H1 (cell line): ENCODE data around the gene RASA4B. TPM values are rescaled to one million over a fixed set of nuclear protein-coding genes. Genes with fewer than 3 reads are reported as not detected.

ENCODE experiments used
- CTCF ChIA-PET: fragments of 300-600 bp; sonication (Branson Sonifier 250); formaldehyde crosslinking; loops from one replicate; lab custom pipeline; 2021; ENCODE audit not compliant: partially characterized antibody; lab: Charles Lee
- POLR2A ChIA-PET: fragments of 300-600 bp; sonication (Branson Sonifier 250); formaldehyde crosslinking; loops from one replicate; lab custom pipeline; 2021; ENCODE audit warnings: inconsistent platforms; ENCODE audit not compliant: partially characterized antibody; lab: Charles Lee
- DNase-seq, 2 experiments: peaks; one replicate each; pipeline versions ENCODE4 v3.0.0 to v3.0.0-alpha.2; 2010 to 2022; ENCODE audit warnings: low spot score in 2 of 2, low read depth in 1 of 2, mixed read lengths in 1 of 2
- FAIRE-seq: peaks from 2 replicates; lab custom pipeline; 2011; peaks lifted over from hg19 to GRCh38; lab: Jason Lieb, UNC
- H2AFZ ChIP-seq: 2 replicates; pipeline ENCODE4 v1.8.1; 2012; ENCODE audit warnings: low read length, inconsistent platforms
- H2AK5ac ChIP-seq: 2 replicates; pipeline ENCODE4 v1.6.1; 2013; ENCODE audit warnings: low read depth, low read length
- H2BK120ac ChIP-seq: replicated peaks from 2 replicates; pipeline ENCODE3; 2013; ENCODE audit warnings: low read depth, low read length, inconsistent platforms
- H2BK12ac ChIP-seq: 2 replicates; pipeline ENCODE4 v1.6.1; 2013; ENCODE audit warnings: low read depth, low read length
- H2BK15ac ChIP-seq: 2 replicates; pipeline ENCODE4 v1.6.1; 2013; ENCODE audit warnings: low read length
- H2BK20ac ChIP-seq: 2 replicates; pipeline ENCODE4 v1.6.1; 2013; ENCODE audit warnings: low read length
- H2BK5ac ChIP-seq: 2 replicates; pipeline ENCODE4 v1.6.1; 2013; ENCODE audit warnings: low read depth, low read length
- H3K14ac ChIP-seq: 2 replicates; pipeline ENCODE4 v1.6.1; 2013; ENCODE audit warnings: inconsistent platforms; ENCODE audit not compliant: insufficient read length
- H3K18ac ChIP-seq: 2 replicates; pipeline ENCODE4 v1.6.1; 2013; ENCODE audit warnings: low read length; ENCODE audit errors: extremely low read depth
- H3K23ac ChIP-seq: 2 replicates; pipeline ENCODE4 v1.6.1; 2013; ENCODE audit warnings: inconsistent platforms; ENCODE audit not compliant: insufficient read length
- H3K23me2 ChIP-seq: 2 replicates; pipeline ENCODE4 v1.6.1; 2013; ENCODE audit warnings: low read depth, low read length
- H3K27ac ChIP-seq: 2 replicates; pipeline ENCODE4 v1.6.1; 2011; ENCODE audit warnings: low read depth, low read length, inconsistent platforms
- H3K27me3 ChIP-seq, 4 experiments: replicated peaks in 1 of 4; 1 replicate in 1 of 4; 2 replicates in 3 of 4; pipeline versions ENCODE4 v1.6.1 to v1.8.1; 2011 to 2013; ENCODE audit warnings: low read length in 3 of 4, mild to moderate bottlenecking in 3 of 4, inconsistent platforms in 2 of 4, mixed read lengths in 2 of 4, moderate library complexity in 1 of 4; ENCODE audit not compliant: control insufficient read depth in 3 of 4, insufficient read depth in 3 of 4; ENCODE audit errors: extremely low read depth in 1 of 4
- H3K36me3 ChIP-seq, 4 experiments: 2 replicates each; pipeline versions ENCODE4 v1.6.1 to v1.8.1; 2011 to 2013; ENCODE audit warnings: mild to moderate bottlenecking in 4 of 4, low read length in 3 of 4, moderate library complexity in 2 of 4, control low read depth in 1 of 4, inconsistent platforms in 1 of 4; ENCODE audit not compliant: insufficient read depth in 4 of 4, control insufficient read depth in 2 of 4
- H3K4ac ChIP-seq: replicated peaks from 2 replicates; pipeline ENCODE3; 2013; ENCODE audit warnings: low read length, low read depth, mixed read lengths, inconsistent platforms; ENCODE audit not compliant: insufficient read length
- H3K4me1 ChIP-seq, 4 experiments: replicated peaks in 1 of 4; 1 replicate in 1 of 4; 2 replicates in 3 of 4; pipeline versions ENCODE4 v1.6.1 to v1.8.1; 2011 to 2013; ENCODE audit warnings: low read length in 3 of 4, inconsistent platforms in 2 of 4, mixed read lengths in 1 of 4; ENCODE audit not compliant: insufficient read depth in 4 of 4, control insufficient read depth in 3 of 4
- H3K4me2 ChIP-seq, 2 experiments: 2 replicates each; pipeline versions ENCODE4 v1.6.1 to v1.8.1; 2011 to 2013; ENCODE audit warnings: low read depth in 2 of 2, low read length in 2 of 2, control low read depth in 1 of 2, inconsistent platforms in 1 of 2, mild to moderate bottlenecking in 1 of 2; ENCODE audit not compliant: insufficient read depth in 1 of 2
- H3K4me3 ChIP-seq, 4 experiments: fragments of 200-600, 300-600 bp in 1 of 4; sonication (generic), shearing (Covaris generic), sonication (Bioruptor Twin) in 1 of 4; 2 replicates each; pipeline versions ENCODE4 v1.5.1 to v1.8.1; 2011 to 2016; ENCODE audit warnings: low read length in 4 of 4, low read depth in 3 of 4, control low read depth in 2 of 4, inconsistent platforms in 2 of 4, mild to moderate bottlenecking in 2 of 4, mixed read lengths in 1 of 4, moderate library complexity in 1 of 4; ENCODE audit not compliant: insufficient read depth in 2 of 4; ENCODE audit errors: extremely low read depth in 1 of 4
- H3K56ac ChIP-seq: replicated peaks from 2 replicates; pipeline ENCODE3; 2013; ENCODE audit warnings: low read depth, mild to moderate bottlenecking, mixed read lengths, low read length, inconsistent platforms; ENCODE audit not compliant: insufficient read length
- H3K79me1 ChIP-seq: 2 replicates; pipeline ENCODE4 v1.6.1; 2013; ENCODE audit warnings: low read depth, low read length, control low read depth
- H3K79me2 ChIP-seq, 2 experiments: 2 replicates each; pipeline versions ENCODE4 v1.6.1 to v1.8.1; 2012 to 2013; ENCODE audit warnings: low read length in 2 of 2, mild to moderate bottlenecking in 2 of 2, inconsistent platforms in 1 of 2; ENCODE audit not compliant: insufficient read depth in 2 of 2, control insufficient read depth in 1 of 2
- H3K9ac ChIP-seq, 4 experiments: replicated peaks in 1 of 4; 1 replicate in 1 of 4; 2 replicates in 3 of 4; pipeline versions ENCODE4 v1.6.1 to v1.8.1; 2011 to 2013; ENCODE audit warnings: low read depth in 3 of 4, low read length in 3 of 4, control low read depth in 2 of 4, mild to moderate bottlenecking in 2 of 4, moderate library complexity in 2 of 4, inconsistent platforms in 1 of 4; ENCODE audit errors: extremely low read depth in 1 of 4
- H3K9me3 ChIP-seq, 2 experiments: 2 replicates each; pipeline versions ENCODE4 v1.6.1 to v1.8.1; 2012 to 2013; ENCODE audit warnings: mild to moderate bottlenecking in 2 of 2, moderate library complexity in 2 of 2, control low read depth in 1 of 2, inconsistent platforms in 1 of 2, low read depth in 1 of 2, low read length in 1 of 2, mixed read lengths in 1 of 2; ENCODE audit not compliant: insufficient read depth in 2 of 2
- H4K20me1 ChIP-seq, 2 experiments: replicated peaks in 1 of 2; 2 replicates each; pipeline versions ENCODE3 to v1.8.1; 2011 to 2013; ENCODE audit warnings: inconsistent platforms in 2 of 2, low read length in 2 of 2, mild to moderate bottlenecking in 1 of 2; ENCODE audit not compliant: insufficient read depth in 2 of 2, control insufficient read depth in 1 of 2
- H4K5ac ChIP-seq: 2 replicates; pipeline ENCODE4 v1.6.1; 2013; ENCODE audit warnings: low read length, low read depth, mixed read lengths, inconsistent platforms; ENCODE audit not compliant: insufficient read length
- H4K8ac ChIP-seq: 2 replicates; pipeline ENCODE4 v1.8.0; 2013; ENCODE audit warnings: mild to moderate bottlenecking, moderate library complexity, low read length, inconsistent platforms; ENCODE audit not compliant: insufficient read depth; ENCODE audit errors: extremely low read depth
- H4K91ac ChIP-seq: replicated peaks from 2 replicates; pipeline ENCODE3; 2013; ENCODE audit warnings: low read length, mixed read lengths, inconsistent platforms; ENCODE audit not compliant: insufficient read length
- ATF2 ChIP-seq: IDR thresholded peaks from 2 replicates; pipeline ENCODE4 v1.6.1; 2012; ENCODE audit warnings: low read length, inconsistent platforms
- BRCA1 ChIP-seq: IDR thresholded peaks from 2 replicates; pipeline ENCODE4 v1.6.1; 2012; ENCODE audit warnings: low read depth, low read length, improper control_type of control experiment
- CBX8 ChIP-seq: fragments of 300-800, 300-1000 bp; sonication (generic); IDR thresholded peaks from 2 replicates; pipeline ENCODE4 v1.7.1; 2016; ENCODE audit warnings: low read depth, low read length, borderline replicate concordance
- GABPA ChIP-seq: IDR thresholded peaks from 2 replicates; pipeline ENCODE4 v1.6.1; 2011; ENCODE audit warnings: mild to moderate bottlenecking, low read length, moderate library complexity, borderline replicate concordance; ENCODE audit not compliant: insufficient read depth
- JUND ChIP-seq: IDR thresholded peaks from 2 replicates; pipeline ENCODE4 v1.6.1; 2011; ENCODE audit warnings: mild to moderate bottlenecking, improper control_type of control experiment, low read length
- KDM4A ChIP-seq: IDR thresholded peaks from one replicate; pipeline ENCODE4 v1.7.1; 2012; ENCODE audit warnings: low read depth, mild to moderate bottlenecking, moderate library complexity, low read length, inconsistent platforms; ENCODE audit not compliant: severe bottlenecking
- MAX ChIP-seq: IDR thresholded peaks from 2 replicates; pipeline ENCODE4 v1.6.1; 2012; ENCODE audit warnings: inconsistent platforms
- PHF8 ChIP-seq: fragments of 200-600 bp; sonication (generic); conservative IDR thresholded peaks from 2 replicates; pipeline ENCODE4 v1.7.1; 2012; ENCODE audit warnings: low read depth, mild to moderate bottlenecking, inconsistent platforms, low read length, moderate library complexity
- RNF2 ChIP-seq: fragments of 200-900, 300-1000 bp; sonication (generic); IDR thresholded peaks from 2 replicates; pipeline ENCODE4 v1.7.1; 2016; ENCODE audit warnings: borderline replicate concordance, low read depth, mild to moderate bottlenecking, antibody characterized with exemption, low read length; ENCODE audit not compliant: poor library complexity, severe bottlenecking; ENCODE audit errors: missing control alignments
- YY1 ChIP-seq: IDR thresholded peaks from 2 replicates; pipeline ENCODE4 v1.6.1; 2011; ENCODE audit warnings: low read depth, mild to moderate bottlenecking, low read length
- WGBS, 2 experiments: shearing (Covaris generic) in 1 of 2; methylation state at CpG; one replicate each; pipeline versions ENCODE4 v1.1.6 to v1.1.7; 2013 to 2015; ENCODE audit warnings: low lambda C conversion rate in 2 of 2, mixed read lengths in 2 of 2, inconsistent platforms in 1 of 2, low coverage in 1 of 2, missing lambda C conversion rate in 1 of 2; ENCODE audit not compliant: insufficient replicate concordance in 2 of 2, insufficient coverage in 1 of 2, insufficient read length in 1 of 2; ENCODE audit errors: extremely low coverage in 1 of 2, missing lambda C conversion rate in 1 of 2; 5-methylcytosine and 5-hydroxymethylcytosine counted together
- polyA plus RNA-seq, 7 experiments: library from polyadenylated mRNA; depleted of rRNA in 3 of 7; stranded (reverse) in 5 of 7; unstranded in 2 of 7; fragments of >200 nt in 5 of 7; fragments of 200-250 nt in 2 of 7; gene quantifications; 1 replicate in 5 of 7; 2 replicates in 1 of 7; 4 replicates in 1 of 7; pipeline versions ENCODE4 v1.2.1 to v1.2.3, GENCODE V29; 2011 to 2013; ENCODE audit warnings: missing spikeins in 2 of 7, mixed read lengths in 2 of 7
- total RNA-seq: library from RNA; stranded (reverse); fragmentation: NEBNext Ultra II Directional; extraction: Animal tissue kit (Norgen Biotek cat#: 25700); gene quantifications from 2 replicates; pipeline ENCODE4 v1.2.1, GENCODE V29; 2021

Gene RASA4B
- total and polyA plus RNA-seq, 2 of the 8 experiments (the other 6 are each of a cell fraction or from before 2014, with no cell fraction given) = 3.4 to 6.7 TPM

- Histone ChIP-seq H3K56ac (no peak overlapping the region), H3K79me1 (no peaks in the 10 kb centered on the region), H3K23me2 (no peaks in the 10 kb centered on the region; the same call in 1 of the 2 replicates), H2BK120ac (no peak overlapping the region), H3K18ac (no peak overlapping the region), H3K9ac (no peak overlapping the region), H3K27ac (no peak overlapping the region), H3K36me3 (peaks cover 2 to 14% (median 8%) of the 10 kb centered on the region in 4 experiments; a peak in 6 of 8 replicates), H3K4me3 (no peak overlapping the region), H2BK5ac (no peak overlapping the region), H4K8ac (no peak overlapping the region), H4K91ac (no peak overlapping the region), H3K23ac (no peak overlapping the region), H3K9me3 (no peaks in the 10 kb centered on the region), H2AK5ac (no peak overlapping the region), H2BK12ac (no peak overlapping the region), H3K79me2 (no peaks in the 10 kb centered on the region; a peak in 1 of 4 replicates), H3K4ac (no peak overlapping the region), H4K20me1 (peaks cover 0 to 12% of the 10 kb centered on the region in 2 experiments), H2BK15ac (no peak overlapping the region), H3K4me2 (no peak overlapping the region), H2BK20ac (no peak overlapping the region), H3K4me1 (peaks cover 0 to 3% (median 0%) of the 10 kb centered on the region in 4 experiments; a peak in 2 of 7 replicates), H3K27me3 (no peaks in the 10 kb centered on the region; a peak in 1 of 7 replicates), H2AFZ (no peak overlapping the region), H4K5ac (no peak overlapping the region), H3K14ac (no peak overlapping the region)
- DNase-seq = no peak
- ChIA-PET CTCF (interaction anchor here (0.6 to 1.5 kb wide), 2 partner anchors 57 to 857 kb away, joined by 3 read pairs; no protein-coding TSS in a partner anchor), POLR2A (interaction anchor here (0.5 to 1.0 kb wide), 3 partner anchors 11 to 357 kb away, joined by 3 to 4 read pairs (median 3); no protein-coding TSS in a partner anchor)
- WGBS, 2 experiments = 91% methylated on average over 24 of the region's 24 CpGs; no CpG with 5 or more reads in 1 of the 2 experiments
- FAIRE-seq = no peak
- TF ChIP-seq CBX8 (no peak), PHF8 (no peak), ATF2 (no peak), BRCA1 (no peak), MAX (no peak), GABPA (no peak), JUND (no peak), YY1 (no peak), RNF2 (no peak), KDM4A (no peak)
Observed at GRCh38 chr7:102469351-102469971, 48.1 kb downstream of the RASA4B start.
